ENCODE results near the gene GCC2.
"Not testable (repeated sequence)": the region's sequence is repeated elsewhere in the genome, so short reads cannot be mapped to it uniquely, and the experiment has no call there.

Gene GCC2

DNA sequence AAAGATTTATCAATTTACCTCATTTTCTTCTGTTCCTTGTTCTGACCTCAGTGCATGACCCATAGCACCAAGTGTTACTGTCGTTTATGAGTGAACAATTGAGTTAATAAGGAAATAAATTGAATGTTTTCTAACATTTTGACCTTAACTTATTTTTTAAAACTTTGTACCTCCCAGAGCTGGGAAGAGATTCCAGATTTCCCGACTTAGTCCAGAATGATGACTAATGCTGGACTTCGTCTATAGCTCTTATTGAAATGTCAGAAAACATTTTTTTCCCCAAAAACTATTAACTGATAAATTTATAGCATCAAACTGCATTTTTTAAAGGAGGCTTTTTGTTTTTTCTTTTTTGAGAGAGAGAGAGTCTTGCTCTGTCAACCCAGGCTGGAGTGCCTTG is 63.4 kb downstream of the GCC2 start:
- DNase-seq (ENCODE audit: low spot score): not testable (repeated sequence)

DNA sequence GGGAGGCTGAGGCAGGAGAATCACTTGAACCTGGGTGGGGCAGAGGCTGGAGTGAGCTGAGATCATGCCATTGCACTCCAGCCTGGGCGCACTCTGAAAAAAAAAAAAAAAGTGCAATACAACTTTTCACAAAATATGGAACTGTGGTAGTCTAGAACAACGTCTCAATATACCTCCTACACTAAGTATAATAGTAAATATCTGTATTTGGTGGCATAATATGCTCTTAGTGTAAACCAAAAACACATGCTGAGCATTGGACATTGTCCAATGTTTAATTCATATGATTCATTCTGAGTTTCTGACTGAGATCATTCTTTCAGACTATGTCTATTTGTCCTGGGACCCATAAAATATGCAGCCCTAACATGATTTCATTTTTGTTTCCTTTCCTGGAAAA is 65.5 kb downstream of the GCC2 start:
- not testable (repeated sequence) for DNase-seq (ENCODE audit: low spot score)

DNA sequence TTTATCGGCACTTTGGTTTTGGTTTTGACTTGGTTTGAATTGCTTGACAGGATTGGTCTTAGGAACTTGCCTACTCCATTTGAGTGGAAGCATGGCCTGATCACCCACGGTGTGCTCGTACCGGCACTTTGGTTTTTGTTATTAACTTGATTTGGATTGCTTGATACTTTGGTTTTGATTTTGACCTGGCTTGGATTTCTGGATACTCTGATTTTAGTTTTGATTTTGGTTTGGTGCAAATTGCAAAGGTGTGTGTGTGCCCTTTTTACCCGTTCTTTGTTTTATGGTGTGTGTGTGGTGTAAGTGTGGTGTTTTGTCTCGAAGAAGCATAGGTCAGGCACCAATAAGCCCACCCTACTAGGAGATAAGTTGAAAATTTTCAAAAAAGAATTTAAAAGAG is 75.7 kb downstream of the GCC2 start:
- not testable (repeated sequence) for DNase-seq (ENCODE audit: low spot score)

DNA sequence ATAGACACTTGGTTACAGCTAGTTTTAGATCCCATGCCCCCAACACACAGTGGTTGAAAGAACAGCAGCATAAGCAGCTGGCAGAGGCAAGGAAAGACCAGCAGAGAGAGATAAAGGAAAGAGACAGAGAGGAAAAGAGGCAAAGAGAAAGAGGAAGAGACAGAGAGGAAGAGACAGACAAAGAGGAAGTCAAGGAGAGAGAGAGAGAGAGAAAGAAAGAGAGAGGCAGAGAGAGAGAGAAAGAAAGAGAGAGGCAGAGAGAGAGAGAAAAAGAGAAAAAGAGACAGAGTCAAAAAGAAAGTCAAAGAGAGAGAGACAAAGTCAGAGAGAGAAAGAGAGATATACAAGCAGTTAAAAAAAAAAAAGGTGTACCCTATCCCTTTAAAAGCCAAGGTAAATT is 76.3 kb downstream of the GCC2 start:
- not testable (repeated sequence) for DNase-seq (ENCODE audit: low spot score)

DNA sequence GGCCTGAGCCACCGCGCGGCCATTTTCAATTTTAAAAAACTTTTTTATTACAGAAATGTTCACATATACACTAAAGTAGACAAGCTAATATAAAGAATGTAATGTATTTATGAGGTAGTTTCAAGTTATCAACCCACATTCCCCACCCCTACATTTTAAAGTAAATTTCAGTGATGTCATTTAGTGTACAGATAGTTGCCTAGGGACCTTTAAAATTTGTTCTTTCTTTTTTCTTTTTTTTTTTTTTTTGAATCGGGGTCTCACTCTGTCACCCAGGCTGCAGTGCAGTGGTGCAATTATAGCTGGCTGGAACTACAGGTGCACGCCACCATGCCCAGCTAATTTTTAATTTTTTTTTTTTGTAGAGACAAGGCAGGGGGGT is 82.7 kb downstream of the GCC2 start:
- no peak for DNase-seq (ENCODE audit: low spot score)

DNA sequence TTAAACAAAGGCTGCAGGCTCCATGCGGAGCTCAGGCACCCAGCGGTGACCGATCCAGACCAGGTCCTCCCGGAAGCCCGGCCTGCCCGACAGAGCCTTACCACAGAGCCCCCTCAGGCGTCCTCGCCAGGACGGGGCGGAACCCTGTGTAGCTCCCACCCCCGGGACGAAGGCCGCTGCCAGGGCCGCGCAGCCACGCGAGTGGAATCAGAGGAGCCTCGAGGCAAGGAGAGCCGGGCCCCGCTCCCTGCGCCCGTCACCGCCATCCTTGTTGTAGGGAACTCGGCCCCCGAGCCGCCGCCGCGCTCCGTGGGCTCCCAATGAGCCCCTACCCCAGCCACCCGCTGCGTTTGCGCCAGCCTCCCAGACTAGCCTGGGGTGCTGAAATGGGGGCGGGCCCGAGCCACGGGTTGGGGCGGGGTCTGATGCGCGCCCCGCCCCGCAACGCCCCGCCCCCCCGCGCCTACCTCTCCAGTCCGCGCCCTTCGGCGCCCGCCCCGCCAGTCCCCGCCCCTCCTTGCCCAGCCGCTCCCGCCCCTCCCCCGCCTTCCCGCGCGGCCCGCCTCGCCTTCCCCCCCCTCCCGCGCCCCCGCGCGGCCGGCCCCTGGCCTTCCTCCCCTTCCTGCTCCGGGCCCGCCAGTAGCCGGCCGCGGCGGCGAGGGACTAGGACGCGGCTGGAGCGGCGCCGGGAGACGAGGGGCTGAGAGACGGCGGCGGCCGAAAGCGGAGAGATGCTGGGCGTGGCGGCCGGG is 85.0 kb downstream of the GCC2 start, which contains the start of gene LIMS1:
Gene LIMS1, plus strand, starts transcription at position 639 of the 752 bp plus-strand sequence. Its CDS starts 93 bp downstream, at position 732.
- DNase-seq (ENCODE audit: low spot score): peak; percentile 91

DNA sequence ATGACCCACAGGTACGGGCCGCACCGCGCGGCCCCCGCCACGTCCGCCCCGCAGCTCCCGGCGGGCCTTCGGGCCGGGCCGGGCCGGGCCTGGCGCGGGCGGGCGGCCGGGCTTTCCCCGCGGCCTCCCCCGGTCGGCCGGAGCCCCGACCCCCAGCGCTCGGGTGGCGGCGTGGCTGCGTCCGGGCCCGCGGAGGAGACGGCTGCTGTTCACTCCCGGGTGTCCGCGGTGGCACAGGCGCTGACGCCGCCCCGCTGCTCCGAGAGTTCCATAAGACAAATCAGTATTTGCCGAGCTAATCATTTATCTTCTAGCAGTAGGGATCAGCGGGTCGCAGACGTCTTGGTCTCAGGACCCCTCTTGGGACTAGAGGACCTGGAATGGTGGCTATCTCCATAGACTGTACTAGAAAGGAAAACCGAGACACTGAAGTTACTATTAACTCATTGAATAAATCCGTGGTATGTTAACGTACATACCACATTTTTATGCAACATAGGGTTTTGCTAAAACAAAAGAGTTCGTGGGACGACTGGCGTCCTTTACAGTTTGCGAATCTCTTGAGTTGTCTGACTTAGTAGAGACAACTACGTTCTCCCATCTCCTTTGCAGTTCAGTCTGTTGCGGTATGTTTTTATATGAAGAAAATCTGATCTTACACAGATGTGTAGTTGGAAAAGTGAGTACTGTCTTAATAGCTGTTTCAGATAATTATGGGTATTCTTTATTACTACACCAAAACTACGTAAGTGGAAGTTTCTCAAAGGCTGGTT is 85.8 kb downstream of the GCC2 start:
- peak; percentile 58 for DNase-seq (ENCODE audit: low spot score)

DNA sequence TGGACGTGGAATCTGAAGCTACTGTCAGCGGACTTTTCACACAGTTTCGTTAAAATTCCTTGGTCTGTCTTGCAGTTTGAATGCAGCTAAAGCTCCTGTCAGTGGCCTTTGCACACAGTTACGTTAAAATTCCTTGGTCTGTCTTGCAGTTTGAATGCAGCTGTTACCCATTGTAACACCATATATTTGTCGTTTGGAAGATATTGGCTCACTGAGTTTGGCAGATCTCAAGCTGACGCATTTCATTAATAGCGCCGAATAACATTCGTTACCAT is 86.3 kb downstream of the GCC2 start:
- DNase-seq (ENCODE audit: low spot score): no peak

DNA sequence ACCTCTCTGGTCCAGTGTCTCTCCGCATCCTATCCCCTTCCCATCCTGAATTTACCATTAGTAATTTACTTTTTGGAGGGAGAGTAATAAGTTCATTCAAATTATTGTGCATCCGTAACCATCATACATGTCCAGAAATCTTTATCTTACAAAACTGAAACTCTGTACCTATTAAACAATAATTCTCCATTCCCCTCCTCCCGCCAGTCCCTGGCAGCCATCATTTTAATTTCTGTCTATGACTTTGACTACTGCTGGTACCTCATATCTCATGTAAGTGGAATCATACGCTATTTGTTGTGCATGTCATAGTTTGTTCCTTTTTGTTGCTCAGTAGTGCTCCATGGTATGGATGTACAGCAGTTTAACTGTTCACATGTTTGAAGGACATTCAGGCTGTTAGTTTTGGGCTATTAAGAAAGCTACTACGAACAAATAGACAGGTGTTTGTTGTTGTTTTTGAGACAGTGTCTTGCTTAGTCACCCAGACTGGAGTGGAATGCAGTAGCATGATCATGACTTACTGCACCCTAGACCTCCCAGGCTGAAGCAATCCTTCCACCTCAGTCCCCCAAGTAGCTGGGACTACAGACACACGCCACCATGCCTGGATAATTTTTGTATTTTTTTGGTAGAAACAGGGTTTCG is 87.3 kb downstream of the GCC2 start:
- DNase-seq (ENCODE audit: low spot score): no peak

DNA sequence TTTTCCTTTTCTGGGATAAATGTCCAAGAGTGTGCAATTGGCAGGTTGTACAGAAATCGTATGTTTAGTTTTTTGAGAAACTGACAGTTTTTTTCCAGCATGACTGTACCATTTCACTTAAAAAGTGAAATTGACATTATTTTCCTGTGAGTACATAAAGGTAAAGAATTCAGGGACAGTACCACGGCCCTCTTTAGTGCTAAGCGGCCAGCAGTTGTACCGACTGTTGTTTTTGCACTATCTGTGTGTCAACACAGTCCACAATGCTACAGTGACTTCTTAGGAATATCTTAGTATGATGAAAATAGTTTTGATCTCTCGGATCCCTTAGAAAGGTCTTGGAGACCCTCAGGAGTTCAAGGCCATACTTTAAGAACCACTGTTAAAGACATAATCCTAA is 87.9 kb downstream of the GCC2 start:
- no peak for DNase-seq (ENCODE audit: low spot score)

DNA sequence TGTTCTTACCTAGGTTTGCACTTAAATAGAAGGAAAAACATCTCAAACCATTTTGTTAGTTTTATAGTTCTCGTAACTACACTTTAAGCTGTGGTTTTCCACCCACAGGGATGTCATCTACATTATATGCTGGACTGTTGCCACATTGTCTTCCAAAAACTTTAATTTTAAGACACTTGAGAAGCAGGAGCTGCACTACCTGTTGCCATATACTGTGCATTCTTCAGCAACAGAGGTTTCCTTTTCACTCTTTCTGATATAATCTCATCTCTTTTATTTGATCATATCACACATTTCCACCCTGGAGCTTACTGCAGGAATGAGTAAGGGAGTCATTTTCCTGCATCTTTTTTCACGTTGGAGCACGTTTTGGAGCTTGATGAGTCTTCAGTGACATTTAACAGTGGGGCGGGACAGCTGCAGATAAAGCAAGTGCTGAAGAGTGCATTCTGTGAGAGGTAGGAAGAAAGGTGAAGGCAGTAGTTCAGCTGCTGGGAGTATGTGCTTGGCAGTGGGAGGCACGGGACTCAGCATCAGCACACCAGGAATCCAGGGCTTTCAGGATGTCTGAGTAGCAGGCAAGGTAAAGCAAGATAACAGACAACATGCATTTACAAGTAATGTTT is 89.1 kb downstream of the GCC2 start:
- DNase-seq (ENCODE audit: low spot score): no peak

DNA sequence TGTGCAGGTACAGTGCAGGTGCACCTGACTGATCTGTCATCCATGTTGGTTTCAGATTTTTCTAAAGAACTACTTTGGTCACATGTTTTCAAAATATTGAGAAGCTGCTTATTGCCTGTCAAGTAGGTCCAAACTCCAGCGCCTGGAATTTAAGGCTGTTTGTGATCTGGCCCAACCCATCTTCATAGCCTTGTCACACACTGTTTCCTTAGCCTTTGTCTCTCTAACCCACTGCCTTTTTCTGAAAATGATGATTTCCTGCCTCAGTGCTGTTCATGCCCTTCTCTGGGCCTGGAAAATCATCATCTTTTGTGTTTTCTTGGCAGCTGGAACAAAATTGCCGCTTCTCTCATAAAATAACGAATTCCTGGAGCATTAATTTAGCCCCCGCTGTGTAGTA is 92.4 kb downstream of the GCC2 start:
- DNase-seq (ENCODE audit: low spot score): no peak

DNA sequence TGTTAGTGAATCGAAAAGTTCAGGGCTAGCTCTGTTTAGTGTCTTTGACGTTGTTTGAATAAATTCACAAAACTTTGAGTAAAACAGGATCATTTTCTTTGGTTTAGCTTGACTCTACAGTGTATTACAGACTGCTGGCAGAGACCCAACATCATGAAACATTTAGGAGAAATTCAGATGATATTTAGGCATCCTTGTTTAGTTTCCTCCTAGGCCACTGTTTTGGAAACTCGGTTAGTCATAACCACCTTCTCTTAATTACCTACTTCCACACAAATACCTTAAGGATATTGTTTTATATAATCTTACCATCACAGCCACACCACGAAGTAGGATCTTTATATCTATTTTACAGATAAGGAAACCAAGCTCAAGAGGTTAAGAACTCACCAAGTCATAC is 93.1 kb downstream of the GCC2 start:
- DNase-seq (ENCODE audit: low spot score): no peak

DNA sequence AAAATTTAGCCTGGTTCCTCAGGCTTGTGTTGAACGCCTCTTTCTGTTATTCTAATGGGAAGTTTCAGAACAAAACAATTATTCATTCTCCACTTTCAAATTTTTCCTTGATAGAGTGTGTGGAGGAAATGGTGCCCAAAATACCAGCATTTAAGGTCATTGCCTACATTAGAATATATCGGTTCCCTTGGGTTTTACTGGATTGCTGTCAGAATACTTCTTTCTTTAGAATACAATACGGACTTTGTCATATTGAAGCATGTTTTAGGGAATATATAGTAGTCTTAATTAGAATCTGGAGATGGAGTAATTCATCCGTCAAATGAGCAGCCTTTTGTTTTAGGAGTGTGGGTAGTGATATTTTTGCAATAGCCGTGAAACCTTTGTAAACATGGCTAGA is 98.6 kb downstream of the GCC2 start:
- no peak for DNase-seq (ENCODE audit: low spot score)

DNA sequence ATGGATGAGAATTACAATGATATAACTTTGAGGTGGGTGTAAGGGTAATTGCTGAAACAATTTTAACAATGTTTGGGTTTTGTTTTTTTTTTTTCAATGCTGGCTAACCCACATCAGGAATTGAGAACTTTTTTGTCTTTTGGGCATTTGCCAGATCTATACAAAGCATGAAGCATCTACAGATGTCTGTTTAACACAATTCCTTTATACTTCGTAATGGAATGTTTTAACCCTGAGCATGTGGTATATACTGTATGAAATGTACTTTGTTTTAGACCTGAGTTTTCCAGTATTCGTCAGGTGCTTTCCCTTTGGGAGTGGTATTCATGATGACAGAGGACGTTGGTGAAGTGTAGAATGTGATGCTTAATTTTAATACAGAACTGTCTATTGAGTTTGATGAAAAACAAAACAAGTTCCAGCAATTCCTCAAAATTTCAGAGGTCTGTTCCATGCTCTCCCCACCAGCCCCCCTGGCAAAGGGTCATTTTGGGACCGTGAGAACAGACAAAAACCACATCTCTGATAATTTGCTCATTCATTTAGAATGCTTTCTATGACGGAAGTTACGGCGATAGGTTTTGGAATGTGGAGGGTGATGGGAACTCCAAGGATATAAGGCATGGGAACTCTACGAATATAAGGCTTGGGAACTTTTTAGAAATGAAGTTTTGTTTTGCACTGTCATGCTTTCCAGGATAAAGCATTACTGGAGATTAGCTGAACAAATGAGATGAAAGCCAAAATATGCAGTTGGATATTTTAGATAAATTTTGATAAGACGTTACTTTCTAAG is 99.4 kb downstream of the GCC2 start:
- no peak for DNase-seq (ENCODE audit: low spot score)

DNA sequence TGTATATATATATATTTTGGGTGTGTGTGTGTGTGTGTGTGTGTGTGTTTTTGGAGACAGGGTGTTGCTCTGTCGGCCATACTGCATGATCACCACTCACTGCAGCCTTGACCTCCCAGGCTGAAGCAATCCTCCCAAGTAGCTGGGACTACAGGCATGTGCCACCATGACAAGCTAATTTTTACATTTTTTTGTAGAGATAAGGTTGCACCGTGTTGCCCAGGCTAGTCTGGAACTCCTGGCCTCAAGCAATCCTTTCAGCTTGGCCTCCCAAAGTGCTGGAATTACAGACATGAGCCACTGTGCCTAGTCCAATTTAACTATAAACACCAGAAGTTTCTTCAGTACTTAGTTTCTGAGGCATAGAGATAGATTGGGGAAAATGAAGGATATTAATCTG is 103.6 kb downstream of the GCC2 start:
- DNase-seq (ENCODE audit: low spot score): no peak

DNA sequence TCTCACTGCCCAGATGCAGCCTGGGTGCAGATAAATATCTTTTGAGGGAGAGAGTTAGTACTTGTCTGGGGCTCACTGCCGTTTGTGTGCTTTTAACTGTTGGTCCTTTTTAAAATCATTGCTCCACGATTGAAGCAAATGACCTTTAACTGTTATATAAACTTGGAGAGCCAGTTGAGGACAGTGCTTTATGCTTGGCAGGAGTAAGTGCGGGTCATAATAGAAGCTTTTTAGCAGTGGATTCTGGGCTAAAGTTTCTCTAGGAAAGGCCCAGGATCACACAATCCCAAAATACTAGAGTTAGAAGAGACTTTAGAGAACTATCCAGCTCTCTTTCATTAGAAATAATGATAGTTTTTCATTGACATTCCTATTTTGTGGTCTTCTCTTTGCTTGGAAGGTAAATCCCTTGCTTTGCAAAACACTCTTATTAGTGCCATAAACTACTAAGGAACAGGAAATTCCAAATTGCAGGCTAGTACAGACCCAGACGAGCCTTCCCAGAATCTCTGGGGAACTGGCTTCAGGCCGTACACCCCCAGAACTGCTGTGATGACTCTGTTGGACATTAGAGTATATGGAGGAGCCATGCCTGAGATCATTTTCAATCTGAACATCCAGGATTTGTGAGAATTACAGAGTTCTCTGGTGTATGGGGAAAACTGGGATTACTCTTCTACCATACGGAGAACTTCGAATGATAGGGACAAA is 104.4 kb downstream of the GCC2 start:
- no peak for DNase-seq (ENCODE audit: low spot score)

DNA sequence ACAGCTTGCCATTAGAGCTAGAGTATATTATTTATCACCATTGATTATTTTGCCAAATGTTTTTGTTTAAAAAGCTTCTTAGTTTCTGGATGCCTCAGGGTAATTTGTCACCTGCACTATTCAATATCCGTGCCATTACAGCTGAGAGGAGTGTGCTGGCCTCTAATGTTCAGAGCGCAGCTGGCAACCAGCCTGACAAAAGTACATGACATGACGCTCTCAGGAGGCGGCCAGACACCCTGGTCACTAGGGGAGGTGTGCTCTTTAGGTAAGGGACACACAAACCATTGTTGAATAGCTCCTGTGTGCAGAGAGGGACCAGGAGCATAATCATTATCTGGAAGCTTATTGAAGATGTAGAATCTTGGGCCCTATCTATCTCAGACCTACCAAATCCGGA is 105.5 kb downstream of the GCC2 start:
- no peak for DNase-seq (ENCODE audit: low spot score)

DNA sequence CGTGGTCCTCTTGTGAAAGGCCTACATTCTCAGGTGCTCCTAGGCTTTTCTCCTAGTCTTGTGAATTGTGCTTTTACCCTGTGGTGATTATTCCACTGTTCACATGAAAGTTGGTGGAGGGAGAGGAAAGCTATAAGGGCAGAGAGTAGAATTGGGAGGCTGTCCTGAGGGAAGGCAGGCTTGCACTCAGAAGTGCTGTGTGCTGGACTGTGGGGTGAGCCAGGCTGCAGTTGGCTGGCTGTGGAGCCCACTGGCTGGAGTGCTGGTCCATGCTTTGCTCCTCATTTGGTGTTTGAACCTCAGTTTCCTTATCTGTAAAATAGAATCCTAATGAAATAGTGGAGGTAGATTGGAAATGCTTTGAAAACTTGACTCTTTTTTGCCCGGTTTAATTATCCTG is 106.6 kb downstream of the GCC2 start:
- DNase-seq (ENCODE audit: low spot score): no peak

DNA sequence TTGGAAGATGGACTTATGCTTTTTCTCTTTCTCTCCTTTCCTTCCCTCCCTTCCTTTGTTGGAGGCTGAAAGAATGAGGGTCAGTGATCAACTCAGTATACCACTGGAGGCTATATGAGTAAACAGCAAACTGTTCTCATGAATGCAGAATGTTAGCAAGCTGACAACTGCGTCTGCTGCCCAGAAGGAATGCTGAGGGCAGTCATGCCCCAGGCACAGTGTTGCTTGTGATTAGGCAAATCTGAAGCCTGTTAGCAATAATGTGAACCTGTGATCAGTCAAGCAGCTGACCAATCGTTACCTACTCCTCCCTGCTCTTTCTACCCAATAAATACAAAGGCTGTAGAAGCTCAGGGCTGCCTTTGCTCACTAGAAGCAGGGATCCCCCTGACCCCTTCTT is 107.6 kb downstream of the GCC2 start:
- not testable (repeated sequence) for DNase-seq (ENCODE audit: low spot score)

Measured in SK-N-DZ (cell line).